Measurements from ENCODE around the gene ITGB3. TPM values are rescaled to one million over a fixed set of nuclear protein-coding genes. Genes with fewer than 3 reads are reported as not detected.
"Not testable (repeated sequence)": the region's sequence is repeated elsewhere in the genome, so short reads cannot be mapped to it uniquely, and the experiment has no call there.

Gene ITGB3
- total RNA-seq, 1 donor from 2014 or later, result not detected

DNA sequence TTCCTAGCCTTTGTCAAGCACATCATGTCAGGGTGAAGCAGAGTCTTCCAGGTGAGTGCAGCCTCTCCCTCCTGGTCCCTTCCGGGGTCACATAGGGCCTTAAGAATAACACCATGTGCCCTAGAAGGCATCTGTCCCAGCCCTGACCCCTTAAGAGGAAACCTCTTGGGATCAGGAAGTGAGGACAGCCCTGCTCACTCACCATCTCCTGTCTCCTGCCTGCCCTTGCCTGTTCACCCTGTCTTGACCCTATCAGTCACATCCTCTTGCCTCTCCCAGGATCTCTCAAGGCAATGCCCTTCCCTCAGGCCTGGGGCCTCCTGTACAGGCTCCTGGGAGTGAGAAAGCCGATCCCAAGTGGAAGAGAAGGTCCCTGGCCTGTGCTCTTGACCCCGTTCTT lies 30.6 kb upstream of the ITGB3 start:
- H3K9me3 Mint-ChIP-seq (ENCODE audit: unreplicated experiment), result peaks cover 12% of the 10 kb centered on the region
- DNase-seq (ENCODE audit: low spot score), result no peak
- H3K27me3 Mint-ChIP-seq (ENCODE audit: unreplicated experiment), result peaks cover 8% of the 10 kb centered on the region
- H3K4me1 Mint-ChIP-seq (ENCODE audit: unreplicated experiment), result peaks cover 3% of the 10 kb centered on the region
- H3K36me3 Mint-ChIP-seq (ENCODE audit: low read depth, unreplicated experiment), result peaks cover 6% of the 10 kb centered on the region
- TF ChIP-seq CTCF (IDR thresholded peaks at IDR 0.05; ENCODE audit: unreplicated experiment), result no peak
- no peak overlapping the region for H3K4me3 Mint-ChIP-seq (ENCODE audit: unreplicated experiment)
- no peak overlapping the region for H3K27ac Mint-ChIP-seq (ENCODE audit: unreplicated experiment)

DNA sequence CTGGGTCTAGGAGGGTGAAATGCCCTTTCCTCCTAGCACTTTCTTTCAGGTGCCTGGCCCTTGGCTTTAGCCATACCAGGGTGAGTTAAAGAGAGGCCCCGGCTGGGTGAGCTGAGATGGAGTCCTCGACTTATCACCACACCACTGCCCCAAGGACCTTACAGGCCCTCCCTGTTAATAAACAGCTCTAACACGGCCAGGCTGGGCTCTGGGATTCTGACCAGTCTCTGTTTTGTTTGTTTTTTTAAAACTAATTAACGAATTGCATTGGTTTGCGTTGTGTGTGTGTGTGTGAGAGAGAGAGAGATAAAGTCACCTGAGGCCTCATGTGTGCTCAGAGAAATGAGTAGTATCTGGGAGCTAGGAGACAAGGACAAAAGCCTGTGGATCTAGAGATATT lies 30.2 kb upstream of the ITGB3 start:
- no peak for DNase-seq (ENCODE audit: low spot score)
- Mint-ChIP-seq H3K27me3 (ENCODE audit: unreplicated experiment) (peaks cover 8% of the 10 kb centered on the region), H3K36me3 (ENCODE audit: low read depth, unreplicated experiment) (peaks cover 6% of the 10 kb centered on the region), H3K4me3 (ENCODE audit: unreplicated experiment) (no peak overlapping the region), H3K9me3 (ENCODE audit: unreplicated experiment) (peaks cover 12% of the 10 kb centered on the region), H3K4me1 (ENCODE audit: unreplicated experiment) (peaks cover 3% of the 10 kb centered on the region), H3K27ac (ENCODE audit: unreplicated experiment) (no peak overlapping the region)
- no peak for TF ChIP-seq CTCF (IDR thresholded peaks at IDR 0.05; ENCODE audit: unreplicated experiment)

- H3K27ac Mint-ChIP-seq (ENCODE audit: unreplicated experiment); H3K4me3 Mint-ChIP-seq (ENCODE audit: unreplicated experiment); H3K27me3 Mint-ChIP-seq (ENCODE audit: unreplicated experiment); H3K4me1 Mint-ChIP-seq (ENCODE audit: unreplicated experiment); DNase-seq (ENCODE audit: low spot score); H3K36me3 Mint-ChIP-seq (ENCODE audit: low read depth, unreplicated experiment): not testable (repeated sequence)
- peaks cover 12% of the 10 kb centered on the region for H3K9me3 Mint-ChIP-seq (ENCODE audit: unreplicated experiment)
These were observed 29.6 kb upstream of the ITGB3 start for GRCh38 chr17:47224077-47224476.

GRCh38 chr17:47224966-47225365 lies 28.7 kb upstream of the ITGB3 start:
- no peak overlapping the region for H3K4me3 Mint-ChIP-seq (ENCODE audit: unreplicated experiment)
- H3K36me3 Mint-ChIP-seq (ENCODE audit: low read depth, unreplicated experiment), result peaks cover 6% of the 10 kb centered on the region
- peaks cover 12% of the 10 kb centered on the region for H3K9me3 Mint-ChIP-seq (ENCODE audit: unreplicated experiment)
- DNase-seq (ENCODE audit: low spot score), result no peak
- H3K27ac Mint-ChIP-seq (ENCODE audit: unreplicated experiment), result no peak overlapping the region
- peaks cover 4% of the 10 kb centered on the region for H3K4me1 Mint-ChIP-seq (ENCODE audit: unreplicated experiment)
- peaks cover 10% of the 10 kb centered on the region for H3K27me3 Mint-ChIP-seq (ENCODE audit: unreplicated experiment)
- TF ChIP-seq CTCF (IDR thresholded peaks at IDR 0.05; ENCODE audit: unreplicated experiment), result no peak

DNA sequence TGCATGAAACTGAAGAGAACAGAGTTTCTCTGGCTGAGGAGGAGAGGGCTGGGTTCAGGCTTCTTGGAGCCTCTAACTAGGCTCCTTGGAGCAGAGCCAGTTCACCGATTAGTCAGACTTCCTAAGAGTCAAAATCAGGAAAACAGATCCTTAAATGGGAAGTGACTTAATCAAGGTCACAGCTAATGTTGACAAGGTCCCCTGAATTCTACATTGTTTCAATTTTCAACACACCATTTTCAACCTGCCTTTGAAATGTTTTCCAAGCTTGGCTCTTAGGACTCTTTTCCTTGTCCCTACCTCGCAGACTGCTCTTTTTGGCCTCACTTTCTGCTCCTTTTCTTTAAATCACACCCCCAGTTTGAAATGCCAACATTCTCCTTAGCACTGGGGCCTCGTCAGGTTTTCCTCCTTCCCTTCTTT lies 28.2 kb upstream of the ITGB3 start:
- Mint-ChIP-seq H3K4me1 (ENCODE audit: unreplicated experiment) (peaks cover 8% of the 10 kb centered on the region), H3K27ac (ENCODE audit: unreplicated experiment) (no peak overlapping the region), H3K27me3 (ENCODE audit: unreplicated experiment) (peaks cover 10% of the 10 kb centered on the region), H3K36me3 (ENCODE audit: low read depth, unreplicated experiment) (peaks cover 6% of the 10 kb centered on the region), H3K9me3 (ENCODE audit: unreplicated experiment) (peaks cover 12% of the 10 kb centered on the region), H3K4me3 (ENCODE audit: unreplicated experiment) (no peak overlapping the region)
- no peak for DNase-seq (ENCODE audit: low spot score)
- no peak for TF ChIP-seq CTCF (IDR thresholded peaks at IDR 0.05; ENCODE audit: unreplicated experiment)
